Measurements from ENCODE around the gene ENTHD1. TPM values are rescaled to one million over a fixed set of nuclear protein-coding genes. Genes with fewer than 3 reads are reported as not detected.
"Not testable (repeated sequence)": the region's sequence is repeated elsewhere in the genome, so short reads cannot be mapped to it uniquely, and the experiment has no call there.

Gene ENTHD1
- total RNA-seq, 4 donors from 2014 or later: not detected

DNA sequence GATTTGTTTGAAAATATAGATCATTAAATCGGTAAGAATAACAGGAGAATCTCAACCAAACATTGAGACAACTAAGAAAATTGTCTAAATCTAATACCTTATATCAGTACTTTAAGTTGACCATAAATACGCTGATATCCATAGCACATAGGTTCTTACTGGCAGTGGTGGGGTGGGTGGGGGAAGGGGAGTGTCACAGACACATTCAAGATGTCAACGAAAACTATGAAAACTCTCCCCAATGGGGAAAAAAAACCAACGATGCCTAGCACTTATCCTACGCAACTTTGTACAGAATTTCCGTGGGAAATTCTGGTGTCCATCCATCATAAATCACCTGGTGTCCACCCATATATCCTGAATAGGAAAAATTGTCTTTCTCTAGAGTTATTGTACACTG, 13.5 kb upstream of the ENTHD1 start:
- Histone ChIP-seq H3K27ac (replicated peaks in 1 of 4) (no peak overlapping the region), H3K36me3 (no peaks in the 10 kb centered on the region), H3K9me3 (no peaks in the 10 kb centered on the region), H3K4me3 (no peak overlapping the region), H3K4me1 (no peaks in the 10 kb centered on the region), H3K27me3 (peaks cover 0 to 17% (median 0%) of the 10 kb centered on the region in 4 donors)
- 88% methylated on average over 6 of the region's 6 CpGs for WGBS
- no peak for DNase-seq (ENCODE audit: extremely low spot score)
- TF ChIP-seq POLR2AphosphoS5 (IDR thresholded peaks at IDR 0.05) (no peak), EP300 (IDR thresholded peaks at IDR 0.05) (no peak), POLR2A (IDR thresholded peaks at IDR 0.05; ENCODE audit: low read depth) (no peak)
- TF ChIP-seq, protein P1, sequence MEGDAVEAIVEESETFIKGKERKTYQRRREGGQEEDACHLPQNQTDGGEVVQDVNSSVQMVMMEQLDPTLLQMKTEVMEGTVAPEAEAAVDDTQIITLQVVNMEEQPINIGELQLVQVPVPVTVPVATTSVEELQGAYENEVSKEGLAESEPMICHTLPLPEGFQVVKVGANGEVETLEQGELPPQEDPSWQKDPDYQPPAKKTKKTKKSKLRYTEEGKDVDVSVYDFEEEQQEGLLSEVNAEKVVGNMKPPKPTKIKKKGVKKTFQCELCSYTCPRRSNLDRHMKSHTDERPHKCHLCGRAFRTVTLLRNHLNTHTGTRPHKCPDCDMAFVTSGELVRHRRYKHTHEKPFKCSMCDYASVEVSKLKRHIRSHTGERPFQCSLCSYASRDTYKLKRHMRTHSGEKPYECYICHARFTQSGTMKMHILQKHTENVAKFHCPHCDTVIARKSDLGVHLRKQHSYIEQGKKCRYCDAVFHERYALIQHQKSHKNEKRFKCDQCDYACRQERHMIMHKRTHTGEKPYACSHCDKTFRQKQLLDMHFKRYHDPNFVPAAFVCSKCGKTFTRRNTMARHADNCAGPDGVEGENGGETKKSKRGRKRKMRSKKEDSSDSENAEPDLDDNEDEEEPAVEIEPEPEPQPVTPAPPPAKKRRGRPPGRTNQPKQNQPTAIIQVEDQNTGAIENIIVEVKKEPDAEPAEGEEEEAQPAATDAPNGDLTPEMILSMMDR (IDR thresholded peaks at IDR 0.05): no peak
- intact Hi-C loops (cut with DNase I): no loop called here

DNA sequence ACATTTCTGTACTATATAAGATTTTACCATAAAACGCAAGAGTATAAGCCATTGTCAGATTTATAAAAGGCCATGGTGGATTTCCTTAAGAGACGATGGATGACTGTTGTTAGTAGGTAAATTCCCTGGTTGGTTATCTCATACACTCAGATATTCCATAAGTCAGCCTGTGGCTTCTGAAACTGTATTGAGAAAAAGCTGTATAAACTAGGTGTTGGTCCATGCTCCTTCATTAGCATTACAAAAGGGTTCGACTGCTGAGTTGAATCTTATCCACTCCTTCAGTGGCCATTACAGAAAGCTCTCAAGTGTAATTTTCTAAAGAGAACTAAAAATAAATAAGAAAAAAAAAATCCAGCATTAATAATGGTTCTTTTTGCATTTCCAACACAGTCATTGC, 12.6 kb upstream of the ENTHD1 start:
- Histone ChIP-seq H3K4me3 (no peak overlapping the region), H3K27ac (replicated peaks in 1 of 4) (no peak overlapping the region), H3K36me3 (no peaks in the 10 kb centered on the region), H3K4me1 (no peaks in the 10 kb centered on the region), H3K27me3 (peaks cover 0 to 15% (median 0%) of the 10 kb centered on the region in 4 donors), H3K9me3 (no peaks in the 10 kb centered on the region)
- no peak for TF ChIP-seq POLR2AphosphoS5 (IDR thresholded peaks at IDR 0.05)
- TF ChIP-seq POLR2A (IDR thresholded peaks at IDR 0.05; ENCODE audit: low read depth): no peak
- TF ChIP-seq, protein P1 (IDR thresholded peaks at IDR 0.05): no peak
- TF ChIP-seq EP300 (IDR thresholded peaks at IDR 0.05): no peak
- intact Hi-C loops (cut with DNase I): no loop called here
- DNase-seq (ENCODE audit: extremely low spot score): no peak
- 76% methylated on average over 3 of the region's 3 CpGs for WGBS

DNA sequence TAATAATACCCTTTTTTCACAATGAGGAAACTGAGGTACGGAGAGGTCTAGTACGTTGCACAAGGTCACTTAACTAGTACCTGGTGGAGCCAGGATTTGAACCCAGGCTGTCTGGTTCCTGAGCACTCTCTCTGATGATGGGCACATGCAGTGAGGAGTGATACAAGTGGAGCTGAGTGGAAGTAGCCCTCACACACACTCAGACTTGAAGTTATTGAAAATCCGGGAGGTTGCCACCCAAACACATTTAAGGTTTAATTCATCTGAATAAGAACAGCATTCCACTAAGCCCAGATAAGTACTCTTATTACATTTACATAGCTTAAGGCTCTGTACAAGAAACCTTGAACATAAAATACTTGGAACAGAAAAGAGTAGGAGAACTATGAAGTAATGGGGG, 12.1 kb upstream of the ENTHD1 start:
- Histone ChIP-seq H3K27me3 (peaks cover 0 to 15% (median 0%) of the 10 kb centered on the region in 4 donors), H3K4me1 (no peaks in the 10 kb centered on the region), H3K36me3 (no peaks in the 10 kb centered on the region), H3K9me3 (no peaks in the 10 kb centered on the region), H3K4me3 (no peak overlapping the region), H3K27ac (replicated peaks in 1 of 4) (no peak overlapping the region)
- TF ChIP-seq, protein P1 (IDR thresholded peaks at IDR 0.05): no peak
- TF ChIP-seq POLR2AphosphoS5 (IDR thresholded peaks at IDR 0.05) (no peak), EP300 (IDR thresholded peaks at IDR 0.05) (no peak), POLR2A (IDR thresholded peaks at IDR 0.05; ENCODE audit: low read depth) (no peak)
- WGBS: 98% methylated on average over 3 of the region's 3 CpGs
- intact Hi-C loops (cut with DNase I): no loop called here
- no peak for DNase-seq (ENCODE audit: extremely low spot score)

GRCh38 chr22:39904862-39905261, 11.3 kb upstream of the ENTHD1 start:
- DNase-seq (ENCODE audit: extremely low spot score): no peak

DNA sequence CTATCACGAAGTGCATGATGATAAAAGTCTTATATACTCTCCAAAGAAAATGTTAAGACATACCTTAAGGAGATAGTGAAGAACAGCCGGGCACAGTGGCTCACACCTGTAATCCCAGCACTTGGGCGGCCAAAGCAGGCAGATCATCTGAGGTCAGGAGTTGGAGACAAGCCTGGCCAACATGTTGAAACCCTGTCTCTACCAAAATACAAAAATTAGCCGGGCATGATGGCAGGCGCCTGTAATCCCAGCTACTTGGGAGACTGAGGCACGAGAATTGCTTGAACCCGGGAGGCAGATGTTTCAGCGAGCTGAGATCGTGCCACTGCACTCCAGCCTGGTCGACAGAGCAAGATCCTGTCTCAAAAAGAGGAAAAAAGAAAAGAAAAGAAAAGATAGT, 10.5 kb upstream of the ENTHD1 start:
- H3K9me3 ChIP-seq; H3K36me3 ChIP-seq; H3K4me3 ChIP-seq; intact Hi-C loops (cut with DNase I); H3K4me1 ChIP-seq; H3K27me3 ChIP-seq; H3K27ac ChIP-seq (replicated peaks in 1 of 4); DNase-seq (ENCODE audit: extremely low spot score): not testable (repeated sequence)
- WGBS: 88% methylated on average over 10 of the region's 10 CpGs

More at GRCh38 chr22:39904862-39905261, 11.3 kb upstream of the ENTHD1 start:
- Histone ChIP-seq H3K4me1 (no peaks in the 10 kb centered on the region), H3K36me3 (no peaks in the 10 kb centered on the region), H3K9me3 (no peaks in the 10 kb centered on the region), H3K27ac (replicated peaks in 1 of 4) (no peak overlapping the region), H3K27me3 (peaks cover 0 to 10% (median 0%) of the 10 kb centered on the region in 4 donors), H3K4me3 (no peak overlapping the region)
- TF ChIP-seq, protein P1 (IDR thresholded peaks at IDR 0.05): no peak
- TF ChIP-seq POLR2A (IDR thresholded peaks at IDR 0.05; ENCODE audit: low read depth): no peak
- no peak for TF ChIP-seq POLR2AphosphoS5 (IDR thresholded peaks at IDR 0.05)
- no peak for TF ChIP-seq EP300 (IDR thresholded peaks at IDR 0.05)
- WGBS: 83% methylated on average over 4 of the region's 4 CpGs
- intact Hi-C loops (cut with DNase I): no loop called here

Measured in esophagus muscularis mucosa (tissue), 4 donors.